ENCODE results near the gene FTSJ3. TPM values are rescaled to one million over a fixed set of nuclear protein-coding genes. Genes with fewer than 3 reads are reported as not detected.
A peak's percentile ranks its signal among the peaks of the same experiment; 100 is the strongest.

FTSJ3 gene
- total RNA-seq, 2 donors from 2014 or later, result 22.7 to 30.9 TPM

DNA sequence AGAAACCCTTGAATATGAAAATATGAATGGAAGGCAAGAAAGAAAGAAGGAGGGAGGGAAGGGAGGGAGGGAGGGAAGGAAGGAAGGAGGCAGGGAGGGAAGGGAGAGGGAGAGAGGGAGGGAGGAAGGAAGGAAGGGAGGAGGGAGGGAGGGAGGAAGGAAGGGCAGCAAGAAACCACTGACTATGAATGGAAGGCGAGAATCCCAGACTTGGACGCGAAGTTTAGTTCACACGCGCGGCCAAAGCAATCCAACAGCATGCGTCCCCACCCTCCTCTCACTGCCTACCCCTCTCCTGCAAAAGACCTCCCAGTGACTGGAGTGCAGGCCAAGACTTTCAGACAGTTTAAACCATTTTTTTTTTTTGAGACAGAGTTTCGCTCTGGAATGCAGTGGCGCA is 22.9 kb upstream of the FTSJ3 start:
- Histone ChIP-seq H3K27me3 (no peaks in the 10 kb centered on the region), H3K4me1 (peaks cover 12% of the 10 kb centered on the region), H3K9me3 (peaks cover 0 to 6% (median 0%) of the 10 kb centered on the region in 3 donors), H3K36me3 (replicated peaks in 1 of 2; ENCODE audit: insufficient read depth in 1 of 2, low read depth in 2 of 2) (no peaks in the 10 kb centered on the region), H3K27ac (no peak overlapping the region), H3K4me3 (no peak overlapping the region)
- 88 to 91% methylated on average over 9 of the region's 9 CpGs for WGBS, 2 donors
- ATAC-seq (no peak), DNase-seq (no peak)
- intact Hi-C loops (cut with DNase I), result no loop called here
- TF ChIP-seq POLR2A (IDR thresholded peaks at IDR 0.05) (no peak), CTCF (IDR thresholded peaks at IDR 0.05) (no peak)

DNA sequence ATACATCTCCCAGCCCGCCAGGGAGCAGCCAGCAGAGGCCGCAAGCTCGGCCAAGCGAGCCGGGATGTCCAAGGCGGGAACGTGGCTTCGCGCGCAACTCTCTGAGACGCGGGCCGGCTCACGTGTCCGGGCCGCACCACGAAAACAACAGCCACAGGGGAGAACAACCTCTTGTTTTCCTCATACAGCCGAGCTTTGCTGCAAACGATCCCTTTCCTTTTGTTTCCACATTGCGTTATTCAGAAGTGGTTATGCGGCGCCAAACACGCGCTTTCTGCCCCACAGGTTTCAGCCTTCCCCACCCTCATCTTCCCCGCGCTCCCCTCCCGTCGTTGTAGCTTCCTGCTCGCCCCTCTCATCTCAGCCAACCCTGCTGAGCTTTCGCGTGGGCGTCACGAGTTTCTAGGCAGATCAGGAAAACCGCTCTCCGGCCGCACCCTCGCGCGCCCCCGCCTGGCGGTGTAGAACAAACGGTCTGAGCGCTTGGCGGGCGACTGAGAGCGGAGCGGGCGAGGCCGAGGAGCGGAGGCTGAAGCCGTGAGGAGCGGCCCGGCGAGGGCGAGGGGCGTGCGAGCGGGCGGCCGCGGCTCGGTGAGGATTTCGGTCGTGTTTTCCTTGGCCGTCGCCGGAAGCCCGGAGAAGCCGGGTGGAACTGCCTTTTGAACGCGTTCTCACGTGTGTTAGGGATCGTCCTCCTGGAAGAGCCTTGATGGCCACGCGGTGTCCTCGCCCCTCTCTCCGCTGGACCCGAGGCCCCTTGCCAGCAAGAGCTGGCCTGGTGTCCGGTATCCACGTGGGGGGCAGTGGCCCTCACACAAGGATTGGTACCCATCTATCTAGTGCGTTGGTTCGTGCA is 21.6 kb upstream of the FTSJ3 start:
- intact Hi-C loops (cut with DNase I), result no loop called here
- no peaks in the 10 kb centered on the region for H3K27me3 ChIP-seq
- H3K4me3 ChIP-seq, result no peak overlapping the region
- DNase-seq (peak; percentile 92 to 96 (median 94)), ATAC-seq (peak; percentile 99)
- TF ChIP-seq CTCF (IDR thresholded peaks at IDR 0.05) (peak; percentile 48 to 89 (median 76)), POLR2A (IDR thresholded peaks at IDR 0.05) (peak in 1 of 3 donors; percentile 28)
- H3K27ac ChIP-seq, result peak overlapping the region in 2 of 4 donors; percentile 23 to 51
- H3K4me1 ChIP-seq, result peaks cover 12% of the 10 kb centered on the region
- H3K9me3 ChIP-seq, result peaks cover 0 to 6% (median 0%) of the 10 kb centered on the region in 3 donors
- H3K36me3 ChIP-seq (replicated peaks in 1 of 2; ENCODE audit: insufficient read depth in 1 of 2, low read depth in 2 of 2), result no peaks in the 10 kb centered on the region
- 5 to 18% methylated on average over 29 to 79 of the region's 82 CpGs for WGBS, 2 donors

GRCh38 chr17:63847525-63848249 is 20.2 kb upstream of the FTSJ3 start:
- Histone ChIP-seq H3K4me1 (peaks cover 18% of the 10 kb centered on the region), H3K4me3 (no peak overlapping the region), H3K27ac (no peak overlapping the region), H3K27me3 (no peaks in the 10 kb centered on the region), H3K9me3 (peaks cover 0 to 6% (median 0%) of the 10 kb centered on the region in 3 donors), H3K36me3 (replicated peaks in 1 of 2; ENCODE audit: insufficient read depth in 1 of 2, low read depth in 2 of 2) (no peaks in the 10 kb centered on the region)
- no peak for TF ChIP-seq POLR2A (IDR thresholded peaks at IDR 0.05)
- intact Hi-C loops (cut with DNase I), result no loop called here
- 67 to 74% methylated on average over 3 of the region's 3 CpGs for WGBS, 2 donors
- no peak for ATAC-seq
- no peak for DNase-seq

DNA sequence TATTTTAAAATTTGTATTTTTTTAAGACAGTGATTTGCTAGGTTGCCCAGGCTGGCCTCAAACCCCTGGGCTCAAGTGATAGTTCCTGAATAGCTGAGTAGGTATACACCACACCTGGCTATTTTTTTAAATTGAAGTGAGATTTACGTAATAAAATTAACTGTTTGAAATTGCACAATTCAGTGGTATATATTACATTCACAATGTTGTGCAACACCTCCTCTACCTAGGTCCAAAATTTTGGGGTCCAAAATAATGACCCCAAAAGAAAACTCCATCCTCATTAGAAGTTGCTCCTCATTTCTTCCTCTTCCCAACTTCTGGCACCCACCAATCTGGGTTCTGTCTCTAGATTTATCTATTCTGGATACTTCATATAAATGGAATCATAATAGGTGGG is 18.0 kb upstream of the FTSJ3 start:
- no peak overlapping the region for H3K4me3 ChIP-seq
- no peaks in the 10 kb centered on the region for H3K27me3 ChIP-seq
- DNase-seq (no peak), ATAC-seq (no peak)
- intact Hi-C loops (cut with DNase I), result no loop called here
- peaks cover 0 to 6% (median 0%) of the 10 kb centered on the region in 3 donors for H3K9me3 ChIP-seq
- 22 to 29% methylated on average over 1 of the region's 1 CpG for WGBS, 2 donors
- no peaks in the 10 kb centered on the region for H3K36me3 ChIP-seq (replicated peaks in 1 of 2; ENCODE audit: insufficient read depth in 1 of 2, low read depth in 2 of 2)
- H3K4me1 ChIP-seq, result peaks cover 30% of the 10 kb centered on the region
- H3K27ac ChIP-seq, result no peak overlapping the region
- TF ChIP-seq CTCF (IDR thresholded peaks at IDR 0.05) (no peak), POLR2A (IDR thresholded peaks at IDR 0.05) (no peak)
